Psoas muscle (tissue), 8 donors: ENCODE results near the gene TAAR6. TPM values are rescaled to one million over a fixed set of nuclear protein-coding genes. Genes with fewer than 3 reads are reported as not detected.
"Not testable (repeated sequence)": the region's sequence is repeated elsewhere in the genome, so short reads cannot be mapped to it uniquely, and the experiment has no call there.

Experiments used
- ATAC-seq, 4 donors: fragments of 200-7000 bp; cut with Tn5 transposase; one replicate each; pipeline ENCODE4 v1.9.1; 2020; ENCODE audit warnings: moderate library complexity in 3 of 4, mild to moderate bottlenecking in 2 of 4
- DNase-seq, 2 donors: peaks; one replicate each; pipeline ENCODE4 v3.0.0-alpha.2; 2020
- H3K27ac ChIP-seq: fragments of 200-600 bp; one replicate; pipeline ENCODE4 v1.8.0; 2022
- H3K27me3 ChIP-seq, 3 donors: fragments of 200-600 bp in 1 of 3; one replicate each; pipeline versions ENCODE4 v1.6.1 to v1.8.0; 2013 to 2022; ENCODE audit warnings: low read length in 2 of 3, mild to moderate bottlenecking in 2 of 3, moderate library complexity in 1 of 3; ENCODE audit not compliant: insufficient read depth in 3 of 3
- H3K36me3 ChIP-seq, 2 donors: fragments of 200-600 bp in 1 of 2; one replicate each; pipeline versions ENCODE4 v1.6.1 to v1.8.0; 2013 to 2022; ENCODE audit warnings: low read depth in 1 of 2, mild to moderate bottlenecking in 1 of 2, moderate library complexity in 1 of 2; ENCODE audit not compliant: insufficient read depth in 1 of 2
- H3K4me1 ChIP-seq: fragments of 200-600 bp; one replicate; pipeline ENCODE4 v1.8.0; 2022
- H3K4me3 ChIP-seq: fragments of 200-600 bp; one replicate; pipeline ENCODE4 v1.8.0; 2022; ENCODE audit warnings: mild to moderate bottlenecking
- H3K9me3 ChIP-seq: fragments of 200-600 bp; one replicate; pipeline ENCODE4 v1.8.0; 2022
- WGBS, 3 donors: extraction: QIAGEN DNeasy Blood & Tissue Kit; methylation state at CpG; one replicate each; pipeline versions ENCODE4 v1.1.6 to v1.1.7; 2013; 5-methylcytosine and 5-hydroxymethylcytosine counted together
- intact Hi-C, 2 donors: fragments of 100-400 bp; cut with DNase I; formaldehyde crosslinking; loops; one replicate each; pipeline versions ENCODE4 v1.11.0 to v1.14.2; 2022
- polyA plus RNA-seq, 3 donors: library from polyadenylated mRNA; stranded (reverse); fragments of 200-250 nt; gene quantifications; one replicate each; pipeline ENCODE4 v1.2.3, GENCODE V29; 2013
- total RNA-seq, 4 donors: library from RNA; stranded (reverse); fragmentation: NEBNext Ultra II Directional in 2 of 4; extraction: Animal tissue kit (Norgen Biotek cat#: 25700) in 2 of 4; gene quantifications; one replicate each; pipeline versions ENCODE4 v1.2.1 to v1.2.4, GENCODE V29; 2021 to 2023
- TF ChIP-seq, protein P1 (sequence below): fragments of 200-600 bp; IDR thresholded peaks from one replicate; pipeline ENCODE4 v1.8.0; 2022; ENCODE audit warnings: antibody characterized with exemption
- donor health status: healthy with polysubstance abuse.
- donor health status: DM: no; HTN: no; CAD: no; lungs with moderate emphysema.
- donor health status: Bipolar disorder and iron deficiency.
- donor health status: healthy.
- donor health status: DM: yes; HTN: yes; CAD: no.
- donor health status: DM: no; HTN: no; CAD: no.
- donor health status: DM: no; HTN: no; CAD: no.
- donor health status: DM: yes; HTN: yes; CAD: no.

Gene TAAR6
- total and polyA plus RNA-seq, 7 donors = not detected

DNA sequence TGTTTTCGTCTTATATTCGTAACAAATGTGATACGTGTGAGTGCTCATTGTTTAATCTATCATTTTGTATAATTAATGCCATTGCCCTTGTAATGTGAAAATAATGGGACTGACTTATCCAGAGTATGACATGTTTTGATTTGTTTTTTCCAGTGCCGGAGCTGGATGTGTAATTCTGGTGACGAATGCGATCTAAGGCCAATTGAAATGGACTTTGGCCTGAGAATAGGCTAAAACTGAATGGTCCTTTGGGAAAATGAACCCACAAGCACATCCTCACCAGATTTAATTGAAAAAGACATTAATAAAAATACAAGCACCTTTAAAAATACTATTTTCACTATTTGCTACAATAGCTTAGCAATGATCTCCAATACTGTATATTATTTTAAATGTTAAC, 26.1 kb downstream of the TAAR6 start:
- TF ChIP-seq, protein P1, sequence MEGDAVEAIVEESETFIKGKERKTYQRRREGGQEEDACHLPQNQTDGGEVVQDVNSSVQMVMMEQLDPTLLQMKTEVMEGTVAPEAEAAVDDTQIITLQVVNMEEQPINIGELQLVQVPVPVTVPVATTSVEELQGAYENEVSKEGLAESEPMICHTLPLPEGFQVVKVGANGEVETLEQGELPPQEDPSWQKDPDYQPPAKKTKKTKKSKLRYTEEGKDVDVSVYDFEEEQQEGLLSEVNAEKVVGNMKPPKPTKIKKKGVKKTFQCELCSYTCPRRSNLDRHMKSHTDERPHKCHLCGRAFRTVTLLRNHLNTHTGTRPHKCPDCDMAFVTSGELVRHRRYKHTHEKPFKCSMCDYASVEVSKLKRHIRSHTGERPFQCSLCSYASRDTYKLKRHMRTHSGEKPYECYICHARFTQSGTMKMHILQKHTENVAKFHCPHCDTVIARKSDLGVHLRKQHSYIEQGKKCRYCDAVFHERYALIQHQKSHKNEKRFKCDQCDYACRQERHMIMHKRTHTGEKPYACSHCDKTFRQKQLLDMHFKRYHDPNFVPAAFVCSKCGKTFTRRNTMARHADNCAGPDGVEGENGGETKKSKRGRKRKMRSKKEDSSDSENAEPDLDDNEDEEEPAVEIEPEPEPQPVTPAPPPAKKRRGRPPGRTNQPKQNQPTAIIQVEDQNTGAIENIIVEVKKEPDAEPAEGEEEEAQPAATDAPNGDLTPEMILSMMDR = no peak
- Histone ChIP-seq H3K9me3 (no peaks in the 10 kb centered on the region), H3K4me3 (no peak overlapping the region), H3K4me1 (no peaks in the 10 kb centered on the region), H3K36me3 (no peaks in the 10 kb centered on the region), H3K27me3 (peaks cover 0 to 3% (median 0%) of the 10 kb centered on the region in 3 donors), H3K27ac (no peak overlapping the region)
- DNase-seq (no peak), ATAC-seq (no peak)
- intact Hi-C loops = no loop called here
- WGBS, 3 donors = 73 to 88% (median 82%) methylated on average over 6 of the region's 6 CpGs

DNA sequence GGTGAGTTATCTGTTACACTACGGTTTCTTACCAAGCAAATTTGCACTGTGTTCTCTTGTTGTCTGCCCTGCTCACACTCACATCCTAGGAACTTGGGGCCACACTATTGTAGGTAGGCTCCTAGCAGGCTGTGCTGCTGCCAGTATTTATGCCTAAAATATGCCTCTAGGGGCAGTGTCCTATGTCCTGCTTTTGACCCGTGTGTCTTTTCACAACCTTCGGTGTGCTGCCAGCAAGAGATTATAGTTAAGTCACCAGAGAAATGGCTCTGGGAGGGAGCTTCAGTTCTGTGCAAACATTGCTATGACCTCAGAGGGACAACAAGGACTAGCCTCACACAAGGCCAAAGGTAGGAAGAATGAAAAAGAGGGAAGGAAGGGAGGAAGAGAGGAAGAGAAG, 28.4 kb downstream of the TAAR6 start:
- WGBS, 3 donors = 21 to 29% (median 26%) methylated on average over 3 of the region's 3 CpGs
- ATAC-seq (no peak), DNase-seq (no peak)
- Histone ChIP-seq H3K4me1 (no peaks in the 10 kb centered on the region), H3K4me3 (no peak overlapping the region), H3K27me3 (peaks cover 0 to 3% (median 0%) of the 10 kb centered on the region in 3 donors), H3K27ac (no peak overlapping the region), H3K36me3 (no peaks in the 10 kb centered on the region), H3K9me3 (no peaks in the 10 kb centered on the region)
- intact Hi-C loops = no loop called here
- TF ChIP-seq, protein P1 = no peak

DNA sequence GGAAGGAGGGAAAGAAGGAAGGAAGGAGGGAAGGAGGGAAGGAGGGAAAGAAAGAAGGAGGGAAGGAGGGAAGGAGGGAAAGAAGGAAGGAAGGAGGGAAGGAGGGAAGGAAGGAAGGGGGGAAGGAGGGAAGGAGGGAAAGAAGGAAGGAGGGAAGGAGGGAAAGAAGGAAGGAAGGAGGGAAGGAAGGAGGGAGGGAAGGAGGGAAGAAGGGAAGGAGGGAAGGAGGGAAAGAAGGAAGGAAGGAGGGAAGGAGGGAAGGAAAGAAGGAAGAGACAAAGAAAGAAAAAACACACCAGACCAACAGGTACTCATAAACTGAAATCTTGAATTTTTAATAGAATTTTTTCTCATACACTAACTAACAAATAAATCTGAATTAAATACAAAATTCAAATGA, 30.8 kb downstream of the TAAR6 start:
- DNase-seq, H3K27ac ChIP-seq, H3K36me3 ChIP-seq, H3K27me3 ChIP-seq, intact Hi-C loops, H3K9me3 ChIP-seq, H3K4me3 ChIP-seq, H3K4me1 ChIP-seq, ATAC-seq: not testable (repeated sequence)

DNA sequence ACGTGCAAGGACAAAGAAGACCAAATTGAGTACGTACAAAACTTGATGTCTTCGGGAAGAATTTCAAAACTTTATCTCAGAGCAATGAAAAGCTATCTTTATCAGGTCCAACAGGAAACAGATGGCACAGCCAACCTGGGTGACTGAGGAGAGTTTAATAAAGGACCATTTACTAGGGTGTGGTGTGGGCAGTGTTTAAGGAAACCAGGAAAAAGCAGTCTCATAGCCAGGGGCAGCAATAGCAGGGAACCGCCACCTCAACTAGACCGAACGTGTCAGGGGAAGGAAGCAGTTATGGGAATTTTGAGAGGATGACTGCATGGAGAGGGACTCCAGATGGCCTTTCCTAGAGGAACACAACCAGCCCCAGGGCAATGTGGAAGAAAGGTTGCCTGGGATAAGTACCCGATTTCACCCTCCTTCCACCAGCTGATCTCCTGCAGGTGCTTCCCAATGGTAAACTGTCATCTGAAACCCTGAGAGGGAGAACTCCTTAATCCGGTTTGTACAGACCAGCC, 34.6 kb downstream of the TAAR6 start:
- ATAC-seq (no peak), DNase-seq (no peak)
- intact Hi-C loops = no loop called here
- no peak overlapping the region for H3K4me3 ChIP-seq
- H3K27ac ChIP-seq = no peak overlapping the region
- H3K27me3 ChIP-seq = no peaks in the 10 kb centered on the region
- H3K4me1 ChIP-seq = no peaks in the 10 kb centered on the region
- TF ChIP-seq, protein P1 = no peak
- no peaks in the 10 kb centered on the region for H3K9me3 ChIP-seq
- H3K36me3 ChIP-seq = no peaks in the 10 kb centered on the region
- whole genome bisulfite sequencing, 3 donors = 65 to 67% (median 67%) methylated on average over 8 of the region's 8 CpGs

DNA sequence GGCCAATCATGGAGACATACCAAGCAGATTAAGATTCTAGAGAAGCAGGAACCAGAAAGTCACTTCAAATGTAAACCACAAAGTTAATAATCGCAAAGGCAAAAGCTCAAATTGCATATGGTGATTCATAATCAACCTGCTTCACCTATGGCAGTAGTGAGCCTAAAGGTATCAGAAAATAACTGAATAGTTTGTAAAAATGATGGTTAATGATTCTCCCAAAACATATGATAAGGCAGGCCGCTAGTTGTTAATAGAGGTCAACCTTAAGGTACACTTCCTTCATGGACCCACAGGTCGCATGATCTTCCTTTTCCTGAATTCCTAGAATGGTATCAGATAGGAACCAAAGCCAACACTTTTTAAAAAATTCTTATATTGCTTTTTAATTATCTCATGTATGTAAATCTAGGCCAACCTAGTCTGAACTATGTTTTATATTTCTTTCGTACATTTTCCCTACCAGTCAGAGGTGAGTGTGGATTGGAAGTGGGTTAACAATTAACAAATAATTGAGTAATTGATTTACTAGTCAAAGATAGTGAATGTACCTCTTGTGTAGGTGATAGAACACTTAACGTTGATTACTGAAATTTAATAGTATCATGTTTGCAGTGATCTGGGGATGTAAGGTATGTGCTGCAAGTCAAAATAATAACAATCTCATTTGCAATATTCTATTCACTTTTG, 37.6 kb downstream of the TAAR6 start:
- no peaks in the 10 kb centered on the region for H3K4me1 ChIP-seq
- TF ChIP-seq, protein P1 = no peak
- WGBS, 3 donors = 81 to 93% (median 88%) methylated on average over 5 of the region's 5 CpGs
- no peak overlapping the region for H3K27ac ChIP-seq
- no peaks in the 10 kb centered on the region for H3K9me3 ChIP-seq
- intact Hi-C loops = no loop called here
- no peak overlapping the region for H3K4me3 ChIP-seq
- ATAC-seq (no peak), DNase-seq (no peak)
- H3K36me3 ChIP-seq = no peaks in the 10 kb centered on the region
- H3K27me3 ChIP-seq = no peaks in the 10 kb centered on the region
